Activated CD8-positive, alpha-beta T cell treated with anti-CD3 and anti-CD28 coated beads, Interleukin-2, amount 10 ng/mL, durations not matched to agents 7 days and 5 days (primary cell): ENCODE measurements around the gene FECH. TPM values are rescaled to one million over a fixed set of nuclear protein-coding genes. Genes with fewer than 3 reads are reported as not detected.

Source experiments
- ATAC-seq: fragments of 150-1000 bp; cut with Tn5 transposase; one replicate; pipeline ENCODE4 v1.10.0; 2021; ENCODE audit warnings: moderate library complexity
- CTCF ChIA-PET: fragments of 350-600 bp; sonication (Branson Sonifier 250); formaldehyde crosslinking; loops from one replicate; lab custom pipeline; 2021; ENCODE audit warnings: antibody characterized with exemption; lab: Charles Lee
- POLR2A ChIA-PET: fragments of 350-600 bp; sonication (Branson Sonifier 250); formaldehyde crosslinking; loops from one replicate; lab custom pipeline; 2021; ENCODE audit warnings: antibody characterized with exemption; lab: Charles Lee
- DNase-seq: peaks from one replicate; pipeline ENCODE4 v3.0.0-alpha.2; 2020
- H3K27ac Mint-ChIP-seq: one replicate; pipeline ENCODE4 v1.8.0; 2021; ENCODE audit warnings: mild to moderate bottlenecking, mixed read lengths
- H3K27me3 Mint-ChIP-seq: one replicate; pipeline ENCODE4 v1.8.0; 2021; ENCODE audit warnings: low read depth, mixed read lengths
- H3K36me3 Mint-ChIP-seq: one replicate; pipeline ENCODE4 v1.8.0; 2021; ENCODE audit warnings: low read depth, mixed read lengths
- H3K4me1 Mint-ChIP-seq: one replicate; pipeline ENCODE4 v1.8.0; 2021; ENCODE audit warnings: low read depth, mixed read lengths
- H3K4me3 Mint-ChIP-seq: one replicate; pipeline ENCODE4 v1.8.0; 2021; ENCODE audit warnings: mild to moderate bottlenecking, mixed read lengths
- H3K9me3 Mint-ChIP-seq: one replicate; pipeline ENCODE4 v1.8.0; 2022; ENCODE audit warnings: mixed read lengths; ENCODE audit not compliant: insufficient read depth
- total RNA-seq, 2 experiments: library from RNA; stranded (reverse); gene quantifications; one replicate each; pipeline ENCODE4 v1.2.3, GENCODE V29; 2021

The FECH gene
- total RNA-seq, 2 experiments from 2014 or later, result 21.1 to 26.7 TPM

DNA sequence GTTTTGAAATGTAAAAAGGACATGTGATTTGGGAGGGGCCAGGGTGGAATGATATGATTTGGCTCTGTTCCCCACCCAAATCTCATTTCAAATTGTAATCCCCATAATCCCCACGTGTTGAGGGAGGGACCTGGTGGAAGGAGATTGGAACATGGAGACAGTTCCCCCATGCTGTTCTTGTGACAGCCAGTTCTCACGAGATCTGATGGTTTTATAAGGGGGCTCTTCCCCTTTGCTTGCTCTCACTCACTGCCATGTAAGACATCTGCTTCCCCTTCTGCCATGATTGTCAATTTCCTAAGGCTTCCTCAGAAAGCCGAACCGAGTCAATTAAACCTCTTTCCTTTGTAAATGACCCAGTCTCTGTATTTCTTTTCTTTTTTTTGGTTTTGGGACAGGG, 39.2 kb downstream of the FECH start:
- ATAC-seq (no peak), DNase-seq (no peak)
- H3K9me3 Mint-ChIP-seq, result no peaks in the 10 kb centered on the region
- no peak overlapping the region for H3K4me3 Mint-ChIP-seq
- H3K4me1 Mint-ChIP-seq, result peaks cover 11% of the 10 kb centered on the region
- ChIA-PET CTCF (no interaction called here), POLR2A (no interaction called here)
- no peaks in the 10 kb centered on the region for H3K36me3 Mint-ChIP-seq
- peaks cover 2% of the 10 kb centered on the region for H3K27me3 Mint-ChIP-seq
- no peak overlapping the region for H3K27ac Mint-ChIP-seq

- Mint-ChIP-seq H3K9me3 (no peaks in the 10 kb centered on the region), H3K36me3 (no peaks in the 10 kb centered on the region), H3K4me3 (no peak overlapping the region), H3K27ac (no peak overlapping the region), H3K27me3 (peaks cover 2% of the 10 kb centered on the region), H3K4me1 (peaks cover 11% of the 10 kb centered on the region)
- ATAC-seq (no peak), DNase-seq (no peak)
- ChIA-PET POLR2A (no interaction called here), CTCF (interaction anchor here (1.1 to 2.4 kb wide), 2 partner anchors 14 to 17 kb away, joined by 6 to 7 read pairs; no protein-coding TSS in a partner anchor)
Measured at GRCh38 chr18:57544936-57545660, 41.4 kb downstream of the FECH start.

DNA sequence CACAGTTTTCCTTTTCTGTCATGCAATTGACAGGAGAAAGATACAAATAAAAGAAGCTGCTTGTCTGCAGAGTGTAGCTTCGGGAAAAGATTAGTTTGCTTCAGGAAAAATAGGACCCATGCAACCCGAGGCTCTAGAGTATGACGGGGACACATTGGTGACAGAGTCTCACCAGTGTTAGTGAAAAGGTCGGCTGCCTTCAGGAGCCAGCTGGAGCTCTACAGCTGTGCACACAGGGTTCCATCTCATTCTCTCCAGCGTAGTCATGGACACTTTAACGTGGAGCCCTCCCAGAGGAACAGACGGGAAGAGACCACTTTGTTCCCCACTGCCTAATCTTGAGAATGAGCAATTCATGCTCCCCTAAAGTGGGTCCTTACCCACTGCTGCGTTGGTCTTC, 42.9 kb downstream of the FECH start:
- Mint-ChIP-seq H3K27me3 (peaks cover 2% of the 10 kb centered on the region), H3K27ac (no peak overlapping the region), H3K36me3 (no peaks in the 10 kb centered on the region), H3K9me3 (no peaks in the 10 kb centered on the region), H3K4me1 (peaks cover 11% of the 10 kb centered on the region), H3K4me3 (no peak overlapping the region)
- DNase-seq, result no peak
- CTCF ChIA-PET, result interaction anchor here (1.4 to 2.4 kb wide), 2 partner anchors 15 to 18 kb away, joined by 4 to 7 read pairs; no protein-coding TSS in a partner anchor
- POLR2A ChIA-PET, result no interaction called here
- no peak for ATAC-seq

DNA sequence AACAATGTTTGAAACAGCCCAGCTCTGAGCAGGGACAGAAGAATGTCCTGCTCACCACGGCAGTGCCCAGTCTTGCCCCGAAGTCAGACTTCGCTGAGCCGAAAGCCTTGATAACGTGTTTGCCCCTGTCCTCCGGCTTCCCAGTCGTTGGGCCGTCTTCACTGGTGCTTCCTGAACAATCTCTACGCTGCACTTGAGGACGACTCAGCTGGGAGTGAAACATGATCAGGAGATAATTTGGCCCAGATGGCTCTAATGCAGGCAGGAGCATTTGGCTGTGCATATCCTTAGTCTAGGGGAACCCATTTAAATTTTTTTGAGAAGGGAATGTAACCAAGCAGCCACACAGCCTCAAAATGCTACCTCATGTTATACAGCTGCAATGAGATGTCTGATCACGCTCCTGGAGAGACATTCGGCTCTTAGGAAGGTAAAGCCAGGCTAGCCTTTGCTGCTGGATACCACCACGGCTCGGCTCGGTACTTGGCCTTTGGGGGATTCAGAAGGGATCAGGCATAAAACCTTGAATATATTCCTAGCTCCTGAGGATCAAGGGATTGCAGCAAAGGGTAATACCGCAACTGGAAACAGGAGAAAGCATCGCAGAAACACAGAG, 43.6 kb downstream of the FECH start:
- H3K9me3 Mint-ChIP-seq, result no peaks in the 10 kb centered on the region
- no peak for ATAC-seq
- ChIA-PET POLR2A (no interaction called here), CTCF (interaction anchor here (1.4 to 2.4 kb wide), 2 partner anchors 16 to 19 kb away, joined by 4 to 7 read pairs; no protein-coding TSS in a partner anchor)
- peaks cover 11% of the 10 kb centered on the region for H3K4me1 Mint-ChIP-seq
- H3K27me3 Mint-ChIP-seq, result peaks cover 2% of the 10 kb centered on the region
- no peak overlapping the region for H3K27ac Mint-ChIP-seq
- H3K36me3 Mint-ChIP-seq, result no peaks in the 10 kb centered on the region
- DNase-seq, result no peak
- no peak overlapping the region for H3K4me3 Mint-ChIP-seq

DNA sequence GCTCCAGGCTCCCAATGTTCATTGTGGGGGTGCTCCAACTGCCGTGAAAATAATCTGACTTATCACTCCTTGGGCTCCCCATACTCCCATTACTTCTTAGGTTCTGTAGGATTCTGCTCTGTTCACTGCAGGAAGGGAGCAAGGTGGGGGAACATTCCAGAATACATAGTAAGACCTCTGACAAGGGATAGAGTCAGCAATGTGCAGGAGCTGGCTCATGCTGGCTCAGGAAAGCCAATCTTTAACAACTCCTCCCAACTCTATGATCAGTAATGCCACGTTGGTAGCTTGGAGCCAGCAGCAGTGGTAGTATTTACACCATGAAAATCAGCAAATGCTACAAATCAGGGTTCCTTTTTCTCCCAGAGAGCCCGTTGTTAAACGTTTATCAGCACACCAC, 44.4 kb downstream of the FECH start:
- POLR2A ChIA-PET, result interaction anchor here (0.8 kb wide), 1 partner anchor 203 kb away, joined by 3 read pairs; no protein-coding TSS in a partner anchor
- no peaks in the 10 kb centered on the region for H3K36me3 Mint-ChIP-seq
- no peak overlapping the region for H3K4me3 Mint-ChIP-seq
- H3K4me1 Mint-ChIP-seq, result peaks cover 11% of the 10 kb centered on the region
- CTCF ChIA-PET, result no interaction called here
- peaks cover 2% of the 10 kb centered on the region for H3K27me3 Mint-ChIP-seq
- ATAC-seq, result no peak
- DNase-seq, result no peak
- no peak overlapping the region for H3K27ac Mint-ChIP-seq
- no peaks in the 10 kb centered on the region for H3K9me3 Mint-ChIP-seq

GRCh38 chr18:57539702-57540101, 46.8 kb downstream of the FECH start:
- POLR2A ChIA-PET, result no interaction called here
- no peak overlapping the region for H3K27ac Mint-ChIP-seq
- H3K9me3 Mint-ChIP-seq, result no peaks in the 10 kb centered on the region
- ATAC-seq (no peak), DNase-seq (no peak)
- H3K36me3 Mint-ChIP-seq, result no peaks in the 10 kb centered on the region
- no peaks in the 10 kb centered on the region for H3K4me1 Mint-ChIP-seq
- CTCF ChIA-PET, result no interaction called here
- H3K27me3 Mint-ChIP-seq, result peaks cover 2% of the 10 kb centered on the region
- no peak overlapping the region for H3K4me3 Mint-ChIP-seq

- no peak for ATAC-seq
- CTCF ChIA-PET, result no interaction called here
- Mint-ChIP-seq H3K9me3 (no peaks in the 10 kb centered on the region), H3K27me3 (peaks cover 2% of the 10 kb centered on the region), H3K4me1 (no peaks in the 10 kb centered on the region), H3K4me3 (no peak overlapping the region), H3K27ac (no peak overlapping the region), H3K36me3 (no peaks in the 10 kb centered on the region)
- POLR2A ChIA-PET, result interaction anchor here (0.7 kb wide), 1 partner anchor 750 kb away, joined by 3 read pairs; no protein-coding TSS in a partner anchor
- no peak for DNase-seq
Measured at GRCh38 chr18:57538614-57539013, 47.9 kb downstream of the FECH start.

GRCh38 chr18:57534511-57534909, 52.0 kb downstream of the FECH start:
- no peaks in the 10 kb centered on the region for H3K4me1 Mint-ChIP-seq
- H3K4me3 Mint-ChIP-seq, result no peak overlapping the region
- H3K27ac Mint-ChIP-seq, result no peak overlapping the region
- no peaks in the 10 kb centered on the region for H3K27me3 Mint-ChIP-seq
- DNase-seq, result no peak
- no peaks in the 10 kb centered on the region for H3K9me3 Mint-ChIP-seq
- ChIA-PET POLR2A (no interaction called here), CTCF (no interaction called here)
- H3K36me3 Mint-ChIP-seq, result no peaks in the 10 kb centered on the region
- ATAC-seq, result no peak

DNA sequence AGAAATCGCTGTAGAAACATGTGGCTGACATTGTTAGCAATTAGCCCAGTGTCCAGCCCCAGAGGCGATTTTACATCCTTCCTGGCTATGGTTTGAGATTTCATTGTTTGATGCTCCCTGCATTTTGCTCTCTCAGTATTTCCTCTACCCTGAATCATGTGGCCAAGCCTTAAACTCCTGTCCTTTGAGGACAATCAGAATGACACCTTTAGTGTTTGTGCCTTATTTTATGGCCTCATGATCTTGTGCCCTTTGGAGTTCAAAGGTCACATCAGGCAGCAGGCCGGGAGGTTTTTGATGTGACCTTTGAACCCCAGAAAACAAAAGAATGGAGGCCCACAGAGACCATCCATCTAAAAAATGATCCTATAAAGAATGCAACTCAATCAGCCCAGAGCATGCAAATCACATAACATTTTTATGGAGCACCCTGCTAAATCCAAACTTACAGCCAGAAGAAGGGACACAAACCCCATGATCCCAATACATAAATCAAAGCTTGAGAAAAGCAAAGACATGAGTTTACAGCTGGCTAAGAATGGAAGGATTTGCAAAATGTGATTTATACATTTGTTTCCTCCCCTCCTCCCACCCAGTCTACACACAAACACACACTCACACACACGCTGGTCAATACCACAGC, 52.5 kb downstream of the FECH start:
- ATAC-seq (no peak), DNase-seq (no peak)
- Mint-ChIP-seq H3K27ac (no peak overlapping the region), H3K4me3 (no peak overlapping the region), H3K36me3 (no peaks in the 10 kb centered on the region), H3K27me3 (no peaks in the 10 kb centered on the region), H3K9me3 (no peaks in the 10 kb centered on the region), H3K4me1 (no peaks in the 10 kb centered on the region)
- ChIA-PET CTCF (no interaction called here), POLR2A (no interaction called here)

DNA sequence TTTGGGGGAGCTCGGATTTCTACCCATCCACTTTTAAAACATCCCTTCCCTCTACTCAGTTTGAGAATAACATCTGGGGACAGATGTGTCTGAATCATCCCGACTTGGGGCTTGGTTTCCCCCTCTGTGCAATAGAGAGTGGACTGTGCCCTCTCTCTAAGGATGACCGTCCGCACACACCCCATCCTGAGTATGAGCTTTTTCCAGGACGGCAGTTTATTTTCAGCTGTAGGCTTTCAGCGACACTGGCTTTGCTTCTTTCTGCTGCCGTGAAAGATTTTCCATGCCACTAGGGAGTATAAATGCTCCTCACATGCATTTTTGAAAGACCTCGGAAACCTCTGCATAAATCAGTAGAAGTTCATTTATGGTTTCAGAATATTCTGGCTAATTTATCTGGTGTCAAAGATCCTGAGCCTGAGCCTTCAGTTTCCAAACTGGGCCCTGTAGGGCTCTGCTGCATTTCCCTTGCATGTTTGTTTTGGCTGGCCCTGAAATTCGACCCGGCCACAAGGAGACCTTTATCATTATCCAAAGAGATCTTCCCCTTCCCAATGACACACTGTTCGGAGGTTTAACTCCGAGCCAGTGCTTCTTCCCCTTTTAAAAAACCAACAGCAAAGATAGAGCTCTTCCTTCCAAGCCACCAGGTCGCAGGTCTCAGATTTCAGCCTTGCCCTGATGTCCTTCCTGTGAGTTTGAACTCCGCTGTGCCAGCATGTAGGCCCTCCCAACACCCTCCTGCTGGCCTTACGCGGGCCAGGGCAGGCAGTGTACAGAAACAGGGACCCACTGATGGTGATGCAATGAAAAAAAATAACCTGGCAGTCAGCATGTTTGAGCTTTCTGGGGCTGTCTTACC, 53.3 kb downstream of the FECH start:
- ChIA-PET CTCF (no interaction called here), POLR2A (no interaction called here)
- Mint-ChIP-seq H3K27me3 (no peaks in the 10 kb centered on the region), H3K4me3 (no peak overlapping the region), H3K36me3 (no peaks in the 10 kb centered on the region), H3K4me1 (no peaks in the 10 kb centered on the region), H3K27ac (no peak overlapping the region), H3K9me3 (no peaks in the 10 kb centered on the region)
- DNase-seq (no peak), ATAC-seq (no peak)

DNA sequence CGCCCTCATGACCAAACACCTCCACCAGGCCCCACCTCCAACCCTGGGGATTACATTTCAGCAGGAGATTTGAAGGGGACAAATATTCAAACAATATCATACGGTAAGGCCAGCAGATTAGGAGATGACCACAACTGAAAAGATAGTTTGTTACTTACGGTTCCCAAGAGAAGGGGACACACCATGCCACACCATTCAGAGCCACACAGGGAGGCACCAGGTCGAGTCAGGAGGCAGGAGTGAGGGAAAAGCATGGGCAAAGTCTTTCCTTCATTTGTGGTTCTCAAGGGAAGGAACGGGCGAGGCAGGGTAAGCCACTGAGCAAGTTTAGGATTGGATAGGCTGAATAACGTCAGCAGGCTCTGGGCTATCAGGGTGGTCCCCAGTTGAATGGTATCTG, 57.4 kb downstream of the FECH start:
- ChIA-PET POLR2A (no interaction called here), CTCF (no interaction called here)
- ATAC-seq, result no peak
- no peaks in the 10 kb centered on the region for H3K4me1 Mint-ChIP-seq
- H3K4me3 Mint-ChIP-seq, result no peak overlapping the region
- no peak for DNase-seq
- H3K36me3 Mint-ChIP-seq, result no peaks in the 10 kb centered on the region
- H3K9me3 Mint-ChIP-seq, result no peaks in the 10 kb centered on the region
- H3K27ac Mint-ChIP-seq, result no peak overlapping the region
- H3K27me3 Mint-ChIP-seq, result no peaks in the 10 kb centered on the region
